Activated CD4-positive, CD25-positive, alpha-beta regulatory T cell treated with anti-CD3 and anti-CD28 coated beads, Interleukin-2, amount 50 U/mL, for 16 hours (primary cell): ENCODE data around the gene FMO1.
"Not testable (repeated sequence)": the region's sequence is repeated elsewhere in the genome, so short reads cannot be mapped to it uniquely, and the experiment has no call there.

Experiments
- DNase-seq: peaks from one replicate; pipeline ENCODE4 v3.0.0-alpha.2; 2020; ENCODE audit warnings: low read depth, low spot score

FMO1 gene, protein sequence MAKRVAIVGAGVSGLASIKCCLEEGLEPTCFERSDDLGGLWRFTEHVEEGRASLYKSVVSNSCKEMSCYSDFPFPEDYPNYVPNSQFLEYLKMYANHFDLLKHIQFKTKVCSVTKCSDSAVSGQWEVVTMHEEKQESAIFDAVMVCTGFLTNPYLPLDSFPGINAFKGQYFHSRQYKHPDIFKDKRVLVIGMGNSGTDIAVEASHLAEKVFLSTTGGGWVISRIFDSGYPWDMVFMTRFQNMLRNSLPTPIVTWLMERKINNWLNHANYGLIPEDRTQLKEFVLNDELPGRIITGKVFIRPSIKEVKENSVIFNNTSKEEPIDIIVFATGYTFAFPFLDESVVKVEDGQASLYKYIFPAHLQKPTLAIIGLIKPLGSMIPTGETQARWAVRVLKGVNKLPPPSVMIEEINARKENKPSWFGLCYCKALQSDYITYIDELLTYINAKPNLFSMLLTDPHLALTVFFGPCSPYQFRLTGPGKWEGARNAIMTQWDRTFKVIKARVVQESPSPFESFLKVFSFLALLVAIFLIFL

GRCh38 chr1:171248302-171248701 is at the start of gene FMO1:
Gene FMO1 (plus strand): TSS chr1:171248494. CDS start chr1:171258088, 9,594 bp downstream.
- DNase-seq: no peak

DNA sequence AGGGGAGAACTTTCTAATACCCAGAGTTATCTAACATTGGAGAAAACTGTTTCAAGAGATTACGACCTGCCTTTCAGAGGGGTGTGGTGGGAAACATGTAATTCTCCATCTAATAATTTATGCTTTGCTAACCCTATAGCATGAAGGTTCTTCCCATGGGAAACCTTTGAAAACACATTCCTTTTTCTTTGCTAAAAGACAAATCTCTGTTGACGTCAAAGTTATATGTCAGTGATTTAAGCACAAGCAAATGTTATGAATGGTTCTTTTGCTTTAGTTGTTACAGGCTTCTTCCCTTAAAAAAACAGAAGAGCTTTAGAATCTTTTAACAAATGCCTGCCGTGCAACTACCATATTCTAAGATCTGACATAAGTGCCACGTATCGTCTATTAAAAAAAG is 44.0 kb upstream of the FMO1 start:
- no peak for DNase-seq

DNA sequence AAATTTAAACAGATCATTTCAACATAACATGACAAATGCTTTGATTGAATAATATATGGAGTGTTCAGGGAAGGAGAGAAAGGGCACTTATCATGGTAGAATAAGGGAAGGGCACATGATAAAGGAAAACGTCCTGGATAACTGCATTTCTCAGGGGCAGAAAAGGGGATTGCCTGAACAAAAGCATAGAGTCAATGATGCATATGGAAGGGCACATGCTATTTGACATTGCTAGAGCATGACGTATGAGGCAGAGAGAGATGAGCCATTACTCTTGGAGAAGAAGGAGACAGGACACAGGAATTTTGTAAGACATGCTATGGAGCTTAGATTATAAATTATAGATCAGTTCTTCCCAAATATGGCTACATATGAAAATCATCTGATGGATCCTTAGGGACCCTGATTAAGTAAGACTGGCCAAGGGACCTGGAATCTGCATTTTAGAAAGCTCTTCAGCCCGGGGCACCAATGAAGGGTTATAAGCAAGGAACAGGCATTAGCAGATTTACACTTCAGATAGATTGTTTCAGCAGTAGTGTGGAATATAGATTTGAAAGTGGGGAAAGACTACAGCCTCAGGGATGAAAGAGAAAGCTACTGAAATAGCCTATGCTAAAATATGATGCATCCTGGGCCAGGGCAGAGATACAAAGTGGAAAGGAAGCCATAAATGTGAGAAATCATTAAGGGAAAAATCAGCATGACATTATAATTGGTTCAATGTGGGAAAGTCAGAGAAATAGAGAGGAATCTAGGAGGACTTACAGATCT is 41.9 kb upstream of the FMO1 start:
- DNase-seq: no peak

DNA sequence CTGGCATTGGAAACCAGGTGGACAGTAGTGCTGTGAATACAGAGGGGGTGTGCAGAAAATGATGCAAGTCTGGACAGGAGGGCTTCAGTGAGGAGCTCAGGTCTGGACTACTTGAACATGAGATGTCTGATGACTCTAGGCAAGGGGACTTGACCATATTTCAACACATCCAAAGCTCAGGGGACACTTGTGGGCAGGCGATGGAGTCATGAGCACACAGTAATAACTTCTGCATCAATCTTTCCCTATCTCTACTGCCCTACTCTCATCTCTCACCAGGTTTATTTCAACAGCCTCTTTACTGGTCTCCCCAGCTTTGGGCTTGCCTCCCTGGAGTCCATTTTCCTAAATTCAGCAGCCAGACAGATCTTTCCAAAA is 41.3 kb upstream of the FMO1 start:
- no peak for DNase-seq

GRCh38 chr1:171207377-171207776 is 40.9 kb upstream of the FMO1 start:
- no peak for DNase-seq

- no peak for DNase-seq
Observed at GRCh38 chr1:171210355-171210754, 37.9 kb upstream of the FMO1 start.

GRCh38 chr1:171212607-171213351 is 35.5 kb upstream of the FMO1 start:
- no peak for DNase-seq

DNA sequence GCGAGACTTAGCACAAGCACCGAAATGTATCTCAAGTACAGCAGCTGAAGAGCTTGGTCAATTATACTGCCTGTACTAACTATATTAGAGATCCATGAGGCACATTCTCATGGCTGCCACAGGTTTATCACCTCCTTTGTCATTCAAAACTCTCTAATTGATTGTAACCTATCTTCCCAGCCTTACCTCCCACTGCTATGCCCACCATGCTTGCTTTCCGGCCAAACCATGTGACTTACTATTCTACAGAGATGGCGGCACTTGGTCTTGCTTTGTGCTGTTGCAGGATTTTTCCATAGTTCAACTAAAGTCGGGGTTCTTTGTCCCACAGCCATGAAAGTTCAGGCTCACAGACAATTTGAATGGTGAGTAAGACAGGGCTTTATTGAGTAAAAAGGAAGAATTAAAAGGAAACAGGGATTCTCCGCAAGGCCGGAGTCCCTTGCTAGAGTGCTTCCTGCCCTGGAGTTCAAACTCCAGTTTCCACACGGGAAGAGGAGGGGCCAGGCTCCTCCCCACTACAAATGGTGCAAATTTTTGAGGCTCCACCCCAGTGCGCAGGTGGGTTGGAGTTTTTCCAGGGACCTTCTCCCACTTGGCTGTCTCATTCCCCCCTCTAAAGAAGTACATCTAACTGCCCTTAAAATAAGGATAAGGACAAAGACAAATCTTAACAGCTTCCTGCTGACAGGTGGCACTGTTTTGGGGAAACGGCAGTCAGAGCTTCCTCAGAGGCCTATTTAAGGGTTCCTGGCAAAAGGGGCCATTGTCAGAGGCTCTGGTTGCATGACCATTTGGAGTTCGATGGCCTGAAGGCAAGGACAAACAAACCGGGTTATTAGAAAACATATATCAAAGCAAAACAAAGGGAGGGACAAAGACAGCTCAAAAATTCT is 34.5 kb upstream of the FMO1 start:
- DNase-seq: no peak

DNA sequence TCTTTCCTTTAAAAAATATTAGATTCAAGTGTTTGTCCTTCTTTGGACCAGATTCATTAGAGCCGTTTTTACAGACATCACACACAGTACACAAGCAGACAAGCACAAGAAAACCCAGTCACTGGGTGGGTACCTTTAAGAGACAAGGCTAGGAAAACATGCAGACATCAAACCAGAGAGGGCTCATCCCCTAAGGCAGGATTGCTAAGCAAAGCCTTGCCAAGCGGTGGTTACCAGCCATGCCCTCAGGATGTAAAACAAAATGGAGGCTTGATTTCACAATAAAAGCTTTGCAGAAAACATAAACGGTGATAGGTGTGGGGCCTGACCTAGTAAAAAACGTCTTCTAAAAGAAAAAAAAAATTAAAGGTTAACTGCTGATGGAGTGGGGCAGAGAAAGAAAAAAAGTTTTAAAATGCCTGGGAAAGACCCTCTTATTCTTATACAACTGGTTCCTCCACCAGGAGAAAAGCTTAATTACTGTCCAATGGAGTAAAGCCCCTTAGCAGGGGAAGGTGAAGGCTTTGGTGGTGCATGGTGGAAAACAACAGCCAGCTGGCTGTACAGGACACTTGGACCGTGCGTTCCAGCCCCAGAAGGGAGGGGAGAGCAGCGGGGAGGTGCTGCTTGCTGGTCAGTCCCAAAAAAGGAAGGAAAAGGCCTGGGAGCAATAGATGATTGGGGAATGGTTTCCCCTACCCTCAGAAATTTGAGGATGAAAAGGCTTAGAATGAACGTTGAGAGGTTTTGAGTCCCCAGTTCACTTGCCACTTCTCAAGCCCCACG is 30.4 kb upstream of the FMO1 start:
- no peak for DNase-seq

DNA sequence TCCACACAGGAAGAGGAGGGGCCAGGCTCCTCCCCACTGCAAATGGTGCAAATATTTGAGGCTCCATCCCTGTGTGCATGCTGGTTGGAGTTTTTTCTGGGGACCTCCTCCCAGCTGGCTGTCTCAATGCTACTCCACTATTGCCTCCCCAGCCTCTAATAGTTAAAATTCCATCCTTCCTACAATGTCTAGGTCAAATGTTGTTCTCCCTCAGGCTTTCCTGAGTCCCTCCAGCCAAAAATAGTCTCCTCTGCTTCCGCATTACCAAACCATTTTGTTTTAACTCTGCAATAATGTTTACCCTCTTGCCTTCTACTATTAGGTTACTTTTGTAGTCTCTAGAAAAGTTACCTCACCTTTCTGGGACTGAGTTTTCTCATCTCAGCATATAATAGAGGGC is 29.6 kb upstream of the FMO1 start:
- no peak for DNase-seq

DNA sequence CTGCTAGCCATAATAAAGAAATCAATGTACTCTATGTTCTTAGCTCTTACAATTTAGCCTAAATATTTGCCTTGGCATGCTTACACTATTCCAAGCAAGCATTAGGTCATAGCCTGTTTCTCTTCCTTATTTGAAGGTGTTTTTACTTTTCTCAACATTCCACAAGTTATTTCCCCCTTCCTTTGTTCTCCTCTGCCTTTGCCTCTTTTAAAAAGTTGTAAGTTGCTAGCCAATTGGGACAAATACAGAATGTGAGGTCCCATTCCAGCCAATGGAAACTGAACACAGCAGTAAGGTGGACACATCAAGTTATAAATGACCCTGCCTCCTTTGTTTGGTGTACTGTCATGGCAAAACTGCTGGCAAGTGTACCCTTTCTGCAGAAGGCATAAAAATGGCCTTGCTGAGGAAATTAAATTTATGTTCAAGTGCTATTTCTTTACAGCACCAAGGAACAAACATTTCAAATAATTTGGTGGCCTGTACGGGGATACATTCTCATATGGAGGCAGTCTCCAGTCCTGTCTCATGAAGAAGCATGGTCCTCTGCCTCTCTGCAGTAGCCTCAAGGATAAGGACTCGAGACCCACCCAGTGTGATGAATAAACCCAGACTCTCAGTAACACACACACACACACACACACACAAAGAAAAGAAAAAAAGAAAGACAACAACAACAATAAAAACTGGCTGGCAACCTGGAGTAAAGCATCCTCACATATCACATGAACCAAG is 28.8 kb upstream of the FMO1 start:
- no peak for DNase-seq

GRCh38 chr1:171220081-171220420 is 28.2 kb upstream of the FMO1 start:
- no peak for DNase-seq

DNA sequence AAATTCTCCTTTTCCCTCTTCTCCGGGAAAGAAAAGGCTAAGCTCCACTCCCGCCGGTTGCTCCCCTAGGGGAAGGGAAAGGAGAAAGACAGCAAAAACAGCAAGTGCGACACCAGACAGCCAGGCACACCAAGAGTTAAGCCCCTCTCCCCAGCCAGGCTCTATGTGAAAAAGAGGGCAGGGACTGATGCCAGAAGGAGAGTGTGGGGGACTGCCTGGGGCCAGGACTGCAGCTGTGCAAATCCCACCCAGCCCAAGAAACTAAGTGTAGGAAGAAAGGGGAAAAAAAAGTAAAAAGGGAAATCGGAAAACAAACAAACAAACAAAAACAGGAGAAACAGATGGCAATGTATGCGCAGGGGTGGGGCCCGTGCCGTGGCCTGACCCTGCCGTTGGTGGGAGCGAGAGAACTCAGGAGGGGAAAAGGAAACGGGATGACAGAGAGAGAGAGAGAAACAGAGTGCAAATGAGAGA is 27.7 kb upstream of the FMO1 start:
- DNase-seq: no peak

- no peak for DNase-seq
Observed at GRCh38 chr1:171221665-171222591, 26.4 kb upstream of the FMO1 start.

DNA sequence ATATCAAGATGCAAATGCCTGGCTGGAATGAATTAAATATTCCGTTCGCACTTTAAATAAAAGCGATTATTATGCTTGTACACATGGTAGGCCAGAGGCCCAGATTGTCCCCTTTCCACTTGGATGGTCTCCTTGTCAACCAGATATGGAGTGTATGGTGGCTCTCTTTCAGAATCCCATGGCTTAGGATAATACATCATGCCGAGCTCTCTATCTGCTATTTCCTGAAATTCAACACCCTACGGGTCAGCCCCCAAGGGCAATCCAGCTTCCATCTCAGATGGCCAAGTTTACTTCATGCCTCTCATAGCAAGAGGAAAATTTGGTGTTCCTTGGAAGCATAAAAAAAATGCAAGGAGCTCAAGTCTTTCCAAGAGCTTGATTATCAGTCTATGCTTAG is 25.4 kb upstream of the FMO1 start:
- DNase-seq: no peak

DNA sequence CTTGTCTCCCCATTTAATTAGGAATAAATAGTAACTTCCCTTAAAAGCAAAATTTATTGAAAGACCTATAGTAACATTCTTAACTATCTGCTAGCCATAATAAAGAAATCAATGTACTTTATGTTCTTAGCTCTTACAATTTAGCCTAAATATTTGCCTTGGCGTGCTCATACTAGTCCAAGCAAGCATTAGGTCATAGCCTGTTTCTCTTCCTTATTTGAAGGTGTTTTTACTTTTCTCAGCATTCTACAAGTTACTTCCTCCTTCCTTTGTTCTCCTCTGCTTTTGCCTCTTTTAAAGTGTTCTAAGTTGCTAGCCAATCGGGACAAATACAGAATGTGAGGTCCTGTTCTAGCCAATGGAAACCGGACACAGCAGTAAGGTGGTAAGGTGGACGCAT is 24.0 kb upstream of the FMO1 start:
- not testable (repeated sequence) for DNase-seq

- DNase-seq: no peak
Observed at GRCh38 chr1:171226747-171227370, 21.4 kb upstream of the FMO1 start.

DNA sequence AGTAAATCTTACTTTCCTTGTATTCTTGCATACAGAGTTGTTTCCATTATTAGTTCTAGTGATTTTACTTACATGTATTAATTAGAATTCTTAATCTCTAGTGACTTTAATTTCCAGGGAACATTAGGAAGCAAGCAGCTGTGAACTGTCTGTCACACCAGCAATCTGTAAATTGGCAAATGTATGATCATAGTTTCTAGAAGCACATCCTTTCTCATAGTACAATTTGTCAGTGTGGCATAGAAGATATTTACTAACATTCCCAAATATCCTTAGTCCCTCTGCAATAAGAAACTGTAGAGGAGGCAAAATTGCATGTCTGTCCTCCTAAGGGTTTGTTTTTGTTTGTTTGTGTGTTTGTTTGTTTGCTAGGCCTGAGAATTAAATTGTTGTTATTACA is 17.0 kb upstream of the FMO1 start:
- DNase-seq: no peak
